Spleen (tissue), 7 donors: ENCODE results near the gene DNAJC18.
A peak's percentile ranks its signal among the peaks of the same experiment; 100 is the strongest.

Experiments used
- POLR2A ChIP-seq, 3 donors: fragments of 450-650 bp; IDR thresholded peaks; one replicate each; pipeline ENCODE4 v1.5.1; 2017; ENCODE audit warnings: antibody characterized with exemption in 3 of 3, mild to moderate bottlenecking in 1 of 3
- POLR2AphosphoS5 ChIP-seq, 3 donors: sonication (generic); formaldehyde crosslinking; IDR thresholded peaks; one replicate each; pipeline ENCODE4 v1.5.1; 2017; ENCODE audit warnings: antibody characterized with exemption in 3 of 3
- TF ChIP-seq, protein P1 (sequence below), 11 experiments: fragments of 200-600 bp in 7 of 11; fragments of 450-650 bp in 4 of 11; sonication (generic) in 4 of 11; IDR thresholded peaks in 8 of 11; conservative IDR thresholded peaks in 3 of 11; 1 replicate in 7 of 11; 2 replicates in 4 of 11; pipeline versions ENCODE4 v1.4.0 to v1.8.0; 2016 to 2021; ENCODE audit warnings: antibody characterized with exemption in 11 of 11, inconsistent platforms in 4 of 11, mild to moderate bottlenecking in 1 of 11
- donor health status: DM: no; HTN: no; CAD: no; lungs with moderate emphysema.
- donor health status: DM: no; HTN: no; CAD: no.
- donor health status: DM: no; HTN: no; CAD: no.

DNA sequence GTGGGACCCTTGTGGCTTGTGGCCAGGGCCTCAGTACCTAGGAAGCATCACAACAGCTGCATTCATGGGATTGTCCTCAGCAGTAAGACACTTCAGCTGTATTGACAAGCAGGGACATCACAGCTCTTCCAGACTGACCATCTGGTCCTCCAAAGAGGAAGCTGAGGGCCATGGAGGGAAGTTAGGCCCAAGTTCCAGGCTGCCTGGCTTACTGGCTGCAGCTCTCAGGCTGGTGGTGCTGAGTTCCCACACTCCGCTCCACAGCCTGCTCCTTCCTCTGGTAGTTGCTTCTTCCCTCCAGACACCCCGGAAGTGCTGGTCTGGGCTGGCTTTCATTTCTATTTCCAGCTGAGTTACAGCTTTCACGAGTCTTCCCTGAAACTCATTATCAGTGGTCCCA lies 48.9 kb upstream of the DNAJC18 start:
- TF ChIP-seq POLR2A (IDR thresholded peaks at IDR 0.05) (no peak), POLR2AphosphoS5 (IDR thresholded peaks at IDR 0.05) (peak in 2 of 3 donors; percentile 10 to 41)
- TF ChIP-seq, protein P1, sequence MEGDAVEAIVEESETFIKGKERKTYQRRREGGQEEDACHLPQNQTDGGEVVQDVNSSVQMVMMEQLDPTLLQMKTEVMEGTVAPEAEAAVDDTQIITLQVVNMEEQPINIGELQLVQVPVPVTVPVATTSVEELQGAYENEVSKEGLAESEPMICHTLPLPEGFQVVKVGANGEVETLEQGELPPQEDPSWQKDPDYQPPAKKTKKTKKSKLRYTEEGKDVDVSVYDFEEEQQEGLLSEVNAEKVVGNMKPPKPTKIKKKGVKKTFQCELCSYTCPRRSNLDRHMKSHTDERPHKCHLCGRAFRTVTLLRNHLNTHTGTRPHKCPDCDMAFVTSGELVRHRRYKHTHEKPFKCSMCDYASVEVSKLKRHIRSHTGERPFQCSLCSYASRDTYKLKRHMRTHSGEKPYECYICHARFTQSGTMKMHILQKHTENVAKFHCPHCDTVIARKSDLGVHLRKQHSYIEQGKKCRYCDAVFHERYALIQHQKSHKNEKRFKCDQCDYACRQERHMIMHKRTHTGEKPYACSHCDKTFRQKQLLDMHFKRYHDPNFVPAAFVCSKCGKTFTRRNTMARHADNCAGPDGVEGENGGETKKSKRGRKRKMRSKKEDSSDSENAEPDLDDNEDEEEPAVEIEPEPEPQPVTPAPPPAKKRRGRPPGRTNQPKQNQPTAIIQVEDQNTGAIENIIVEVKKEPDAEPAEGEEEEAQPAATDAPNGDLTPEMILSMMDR (IDR thresholded peaks at IDR 0.05 in 8 of 11, conservative IDR thresholded peaks at IDR 0.05 in 3 of 11) = no peak
